HG03039 (cell line): ENCODE results near the gene PDIA2.
"Not testable (repeated sequence)": the region's sequence is repeated elsewhere in the genome, so short reads cannot be mapped to it uniquely, and the experiment has no call there.

Experiments used
- ATAC-seq: cut with Tn5 transposase; IDR thresholded peaks from one replicate; pipeline ENCODE4 v1.9.1; 2021; ENCODE audit warnings: mild to moderate bottlenecking, moderate library complexity; ENCODE audit not compliant: unreplicated experiment

PDIA2 gene

DNA sequence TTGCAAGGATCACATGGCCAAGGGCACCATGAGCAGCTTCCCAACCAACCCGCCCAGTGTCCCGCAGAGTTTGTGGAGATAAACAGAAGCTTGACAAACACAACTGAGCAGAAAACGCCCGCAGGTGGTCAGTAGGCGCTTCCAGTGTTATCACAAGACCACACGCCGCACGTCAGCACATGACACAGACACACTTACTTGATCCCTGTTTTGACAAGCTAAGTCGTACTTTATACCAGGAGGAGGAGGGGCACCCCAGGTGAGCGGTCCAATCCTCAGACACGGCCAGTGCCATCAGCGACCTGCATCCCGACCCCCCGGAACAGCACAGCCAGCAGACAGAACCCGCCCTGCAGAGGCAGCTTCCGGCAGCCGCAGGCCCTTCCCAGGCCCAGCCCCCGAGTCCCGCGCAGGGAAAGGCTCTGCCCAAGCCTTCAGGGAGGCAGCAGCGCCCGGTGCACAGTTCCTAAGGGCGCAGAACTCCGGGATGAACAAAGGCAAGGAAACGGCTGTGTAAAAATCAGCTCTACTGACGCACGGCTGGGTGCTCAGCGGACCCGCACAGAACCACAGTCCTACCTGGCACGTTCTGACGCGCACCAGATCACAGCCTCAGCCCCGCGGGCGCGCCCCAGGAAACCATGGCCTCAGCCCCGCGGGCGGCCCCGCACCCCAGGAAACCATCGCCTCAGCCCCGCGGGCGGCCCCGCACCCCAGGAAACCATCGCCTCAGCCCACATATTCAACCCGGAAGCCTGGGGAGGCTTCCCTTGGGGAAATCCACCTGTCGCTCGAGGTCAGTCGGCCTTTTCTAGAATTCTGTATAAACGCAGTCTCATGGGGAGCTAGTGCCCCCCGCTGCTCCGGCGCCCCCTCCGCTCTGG, 41.7 kb downstream of the PDIA2 start:
- no peak for ATAC-seq

DNA sequence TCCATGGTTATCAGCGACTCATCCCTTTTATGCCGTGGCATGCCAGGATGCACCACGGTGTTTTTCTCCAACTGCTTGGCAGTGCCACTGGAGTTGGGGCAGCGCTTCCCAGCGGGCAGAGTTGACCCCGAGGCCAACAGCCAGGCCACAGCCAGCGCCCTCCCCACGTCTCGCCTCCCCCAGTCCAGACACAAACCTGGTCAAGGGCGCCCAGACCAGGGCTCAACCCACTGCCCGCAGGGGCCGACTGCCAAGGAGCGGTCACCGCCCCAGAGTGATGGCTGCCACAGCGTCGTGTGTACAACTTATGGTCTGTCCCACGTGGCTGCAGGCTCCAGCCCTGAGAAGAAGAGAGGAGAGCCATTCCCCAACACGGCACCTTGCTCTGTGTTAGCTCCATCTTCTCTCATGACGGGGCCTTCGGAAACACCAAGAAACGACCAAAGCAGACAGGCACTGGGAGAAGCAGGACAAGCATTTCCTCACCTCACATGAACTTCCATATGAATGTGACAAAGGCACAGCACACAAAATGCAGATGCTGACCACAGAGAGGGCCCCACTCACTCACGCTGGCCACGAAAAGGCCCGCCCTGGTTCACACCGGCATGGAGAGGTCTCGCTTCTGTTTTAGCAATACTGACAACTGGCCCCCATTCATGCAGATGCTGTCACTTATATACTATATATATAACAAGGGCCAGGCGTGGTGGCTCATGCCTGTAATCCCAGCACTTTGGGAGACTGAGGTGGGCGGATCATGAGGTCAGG, 42.6 kb downstream of the PDIA2 start:
- ATAC-seq = no peak

DNA sequence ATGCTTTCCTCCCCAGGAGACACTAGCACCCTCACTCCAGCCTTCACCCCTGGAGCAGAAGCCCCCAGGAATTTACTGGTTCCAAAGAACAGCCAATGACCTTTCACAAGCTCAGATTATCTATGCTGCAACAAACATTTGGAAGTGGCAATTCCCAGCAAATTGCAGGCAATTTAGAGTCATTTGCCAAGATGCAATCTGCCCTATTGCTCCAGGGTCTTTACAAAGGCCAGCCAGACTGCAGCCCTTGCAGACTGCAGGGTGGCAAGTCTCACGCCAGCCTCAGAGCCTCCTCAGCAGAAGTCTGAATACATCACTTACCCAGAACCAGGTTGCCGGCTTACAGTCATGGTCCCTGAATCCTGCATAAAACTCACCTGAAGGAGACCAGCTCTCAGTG, 47.8 kb downstream of the PDIA2 start:
- no peak for ATAC-seq

DNA sequence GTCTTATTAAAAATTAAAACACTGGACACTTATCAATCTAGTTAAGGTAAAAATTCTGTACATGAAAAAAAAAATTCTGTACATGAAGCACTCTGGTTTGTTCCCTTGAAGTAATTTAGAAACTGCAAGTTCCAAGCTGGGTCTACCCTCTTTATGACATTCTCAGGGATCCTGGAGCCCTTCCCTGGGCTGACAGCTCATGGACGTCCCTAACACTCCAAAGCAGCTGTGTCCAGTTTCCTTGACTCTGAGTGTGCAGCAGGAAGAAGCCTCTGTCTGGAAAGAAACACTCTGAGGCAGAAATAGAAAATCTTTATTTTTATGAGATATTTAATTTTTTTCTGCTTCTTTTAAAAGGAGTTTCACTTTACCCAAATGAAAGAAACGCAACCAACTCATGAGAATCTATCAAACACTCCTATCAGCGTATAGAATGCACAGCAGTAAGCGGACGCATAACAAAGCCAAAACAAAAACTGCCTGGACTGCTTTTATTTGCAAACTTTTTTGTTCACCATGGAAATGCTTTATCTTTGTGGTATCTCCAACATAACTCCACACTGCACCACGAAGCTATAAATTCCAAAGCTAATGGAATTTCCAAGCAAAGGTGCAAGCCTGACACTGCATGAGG, 48.3 kb downstream of the PDIA2 start:
- not testable (repeated sequence) for ATAC-seq

DNA sequence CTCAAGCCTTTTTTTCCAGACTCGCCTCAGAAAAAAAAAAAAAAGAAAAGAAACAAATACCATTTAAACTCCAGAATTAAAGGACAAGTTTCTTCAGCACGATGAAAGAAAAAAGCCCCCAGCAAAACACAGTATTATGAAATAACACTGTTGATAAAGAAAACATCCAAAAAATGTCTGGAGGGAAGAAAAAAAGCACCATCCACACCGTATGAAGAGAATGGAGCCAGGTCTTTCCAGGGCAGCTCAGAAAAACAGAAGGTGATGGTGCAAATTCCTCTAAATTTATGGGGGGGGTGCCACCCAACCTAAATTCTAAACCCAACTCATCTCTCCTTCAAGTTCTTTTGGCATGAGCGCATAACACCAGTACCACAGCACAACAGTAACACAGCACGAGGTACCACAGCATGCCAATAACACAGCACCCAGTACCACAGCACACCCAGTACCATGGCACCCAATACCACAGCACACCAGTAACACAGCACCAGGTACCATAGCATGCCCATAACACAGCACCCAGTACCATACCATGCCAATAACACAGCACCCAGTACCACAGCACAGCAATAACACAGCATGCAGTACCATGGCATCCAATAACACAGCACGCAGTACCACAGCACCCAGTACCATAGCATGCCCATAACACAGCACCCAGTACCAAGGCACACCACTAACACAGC, 50.6 kb downstream of the PDIA2 start:
- ATAC-seq = no peak

DNA sequence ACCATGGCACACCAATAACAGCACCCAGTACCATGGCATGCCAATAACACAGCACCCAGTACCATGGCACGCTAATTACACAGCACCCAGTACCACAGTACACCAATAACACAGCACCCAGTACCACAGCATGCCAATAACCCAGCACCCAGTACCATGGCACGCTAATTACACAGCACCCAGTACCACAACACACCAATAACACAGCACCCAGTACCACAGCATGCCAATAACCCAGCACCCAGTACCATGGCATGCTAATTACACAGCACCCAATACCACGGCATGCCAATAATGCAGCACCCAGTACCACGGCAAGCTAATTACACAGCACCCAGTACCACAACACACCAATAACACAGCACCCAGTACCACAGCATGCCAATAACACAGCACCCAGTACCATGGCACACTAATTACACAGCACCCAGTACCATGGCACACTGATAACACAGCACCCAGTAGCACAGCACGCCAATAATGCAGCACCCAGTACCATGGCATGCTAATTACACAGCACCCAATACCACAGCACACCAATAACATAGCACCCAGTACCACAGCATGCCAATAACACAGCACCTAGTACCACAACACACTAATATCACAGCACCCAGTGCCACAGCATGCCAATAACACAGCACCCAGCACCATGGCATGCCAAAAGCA, 51.3 kb downstream of the PDIA2 start:
- ATAC-seq = not testable (repeated sequence)

DNA sequence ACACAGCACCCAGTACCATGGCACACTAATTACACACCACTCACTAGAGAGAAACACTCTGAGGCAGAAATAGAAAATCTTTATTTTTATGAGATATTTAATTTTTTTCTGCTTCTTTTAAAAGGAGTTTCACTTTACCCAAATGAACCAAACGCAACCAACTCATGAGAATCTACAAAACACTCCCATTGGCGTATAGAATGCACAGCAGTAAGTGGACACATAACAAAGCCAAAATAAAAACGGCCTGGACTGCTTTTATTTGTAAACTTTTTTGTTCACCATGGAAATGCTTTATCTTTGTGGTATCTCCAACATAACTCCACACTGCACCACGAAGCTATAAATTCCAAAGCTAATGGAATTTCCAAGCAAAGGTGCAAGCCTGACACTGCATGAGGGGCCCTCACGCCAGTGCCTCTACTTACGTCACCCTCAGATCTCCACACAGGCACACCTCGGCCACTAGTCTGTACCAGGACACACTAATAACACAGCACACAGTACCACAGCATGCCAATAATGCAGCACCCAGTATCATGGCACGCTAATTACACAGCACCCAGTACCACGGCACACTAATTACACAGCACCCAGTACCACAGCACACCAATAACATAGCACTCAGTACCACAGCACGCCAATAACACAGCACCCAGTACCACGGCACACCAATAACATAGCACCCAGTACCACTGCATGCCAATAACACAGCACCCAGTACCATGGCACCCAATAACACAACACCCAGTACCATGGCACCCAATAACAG, 52.1 kb downstream of the PDIA2 start:
- ATAC-seq = not testable (repeated sequence)

DNA sequence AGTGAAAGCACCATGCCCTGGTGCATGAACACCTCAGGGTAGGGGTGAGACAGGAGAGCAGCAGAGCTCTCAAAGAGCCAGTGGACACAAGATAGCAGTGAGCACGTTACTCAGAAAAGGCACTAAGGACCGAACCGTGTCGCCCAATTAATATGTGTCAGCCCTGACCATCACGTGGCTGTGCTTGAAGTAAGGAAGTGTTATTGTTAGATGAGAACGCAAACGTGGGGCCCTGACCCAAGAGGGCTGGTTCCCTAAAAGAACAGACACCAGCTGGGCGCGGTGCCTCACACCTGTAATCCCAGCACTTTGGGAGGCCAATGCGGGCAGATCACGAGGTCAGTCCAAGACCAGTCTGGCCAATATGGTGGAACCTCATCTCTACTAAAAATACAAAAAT, 53.3 kb downstream of the PDIA2 start:
- ATAC-seq = no peak
